Mesothelial cell of epicardium (in vitro differentiated cells): ENCODE results near the gene TLE6. TPM values are rescaled to one million over a fixed set of nuclear protein-coding genes. Genes with fewer than 3 reads are reported as not detected.

Source experiments
- DNase-seq, 2 experiments: peaks; one replicate each; pipeline ENCODE4 v3.0.0; 2021; ENCODE audit warnings: low spot score in 2 of 2; ENCODE audit not compliant: unreplicated experiment in 2 of 2
- H3K27ac Mint-ChIP-seq: 2 replicates; pipeline ENCODE4 v1.8.0; 2021; ENCODE audit warnings: mixed read lengths
- H3K27me3 Mint-ChIP-seq: 2 replicates; pipeline ENCODE4 v1.8.0; 2021; ENCODE audit warnings: low read depth, mixed read lengths
- H3K36me3 Mint-ChIP-seq: 2 replicates; pipeline ENCODE4 v1.8.0; 2021; ENCODE audit warnings: mixed read lengths
- H3K4me1 Mint-ChIP-seq: 2 replicates; pipeline ENCODE4 v1.8.0; 2021; ENCODE audit warnings: mixed read lengths
- H3K4me3 Mint-ChIP-seq: 2 replicates; pipeline ENCODE4 v1.8.0; 2021; ENCODE audit warnings: mild to moderate bottlenecking, moderate library complexity, mixed read lengths
- H3K9me3 Mint-ChIP-seq: 2 replicates; pipeline ENCODE4 v1.8.0; 2021; ENCODE audit warnings: mixed read lengths
- CTCF ChIP-seq: fragments of 200-600 bp; sonication (generic); IDR thresholded peaks from one replicate; pipeline ENCODE4 v1.5.0; 2021; ENCODE audit warnings: antibody characterized with exemption; ENCODE audit not compliant: unreplicated experiment
- total RNA-seq: library from RNA; stranded (reverse); gene quantifications from 3 replicates; pipeline ENCODE4 v1.2.1, GENCODE V29; 2021

Gene TLE6
- total RNA-seq, 1 donor from 2014 or later, result 6.9 TPM

GRCh38 chr19:3020321-3020960, 43.1 kb downstream of the TLE6 start:
- no peaks in the 10 kb centered on the region for H3K9me3 Mint-ChIP-seq
- no peak for DNase-seq
- H3K27me3 Mint-ChIP-seq, result peaks cover 2% of the 10 kb centered on the region
- no peak overlapping the region for H3K4me3 Mint-ChIP-seq
- no peak overlapping the region for H3K27ac Mint-ChIP-seq
- H3K4me1 Mint-ChIP-seq, result peaks cover 14% of the 10 kb centered on the region
- no peak for TF ChIP-seq CTCF
- peaks cover 13% of the 10 kb centered on the region for H3K36me3 Mint-ChIP-seq

DNA sequence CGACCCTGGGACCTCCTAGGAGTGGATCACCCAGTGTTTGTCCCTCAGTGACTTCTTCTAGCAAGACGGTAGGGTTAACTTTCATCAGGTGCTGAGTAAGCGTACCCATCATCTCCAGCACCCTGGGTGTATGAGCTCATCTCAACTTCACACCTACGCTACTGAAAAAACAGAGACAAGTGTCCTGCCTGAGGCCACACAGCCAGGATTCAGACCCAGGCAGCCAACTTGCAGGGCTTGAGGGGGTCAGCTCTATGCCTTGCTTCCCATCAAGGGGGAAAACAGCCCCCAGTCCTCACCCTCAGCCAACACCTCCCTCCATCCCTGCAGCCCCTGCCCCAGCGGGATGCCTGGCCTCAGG, 47.1 kb downstream of the TLE6 start:
- Mint-ChIP-seq H3K4me3 (peak overlapping the region; percentile 44), H3K36me3 (peaks cover 16% of the 10 kb centered on the region), H3K27me3 (peaks cover 3% of the 10 kb centered on the region), H3K4me1 (peaks cover 21% of the 10 kb centered on the region), H3K9me3 (no peaks in the 10 kb centered on the region), H3K27ac (no peak overlapping the region)
- no peak for DNase-seq
- TF ChIP-seq CTCF, result no peak

DNA sequence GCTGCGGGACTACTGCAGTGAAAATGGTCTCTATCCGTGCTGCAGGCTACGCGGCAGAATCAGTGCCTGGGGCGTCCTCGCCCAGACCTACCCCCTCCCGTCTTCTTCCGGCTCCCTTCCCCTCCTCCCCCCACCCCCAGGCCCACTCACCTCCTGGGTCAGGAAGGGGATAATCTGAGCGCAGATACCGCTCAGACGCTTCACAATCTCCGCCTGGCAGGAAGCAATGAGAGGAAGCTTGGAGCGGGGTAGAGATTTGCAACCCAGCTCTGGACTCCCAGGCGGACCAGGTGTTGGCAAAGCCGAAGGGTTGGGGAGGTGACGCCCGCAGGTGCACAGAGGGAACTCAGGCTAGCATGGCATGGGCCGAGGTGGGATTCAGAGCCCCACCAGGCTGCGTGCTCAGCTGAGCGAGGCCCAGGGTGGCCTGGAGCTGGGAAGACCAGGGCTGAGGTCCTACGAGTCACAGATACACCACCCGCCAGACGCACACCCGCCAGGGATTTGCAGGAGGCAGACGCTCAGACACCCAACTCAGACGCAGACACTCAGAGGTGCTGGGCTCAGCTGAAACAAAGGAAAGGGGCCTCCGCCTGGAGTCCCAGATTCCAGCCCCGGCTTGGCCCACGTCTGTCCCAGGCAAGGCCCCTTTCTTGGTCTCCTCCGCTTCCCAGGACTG, 47.6 kb downstream of the TLE6 start:
- Mint-ChIP-seq H3K9me3 (no peaks in the 10 kb centered on the region), H3K36me3 (peaks cover 12% of the 10 kb centered on the region), H3K4me1 (peaks cover 21% of the 10 kb centered on the region), H3K4me3 (peak overlapping the region; percentile 46), H3K27ac (no peak overlapping the region), H3K27me3 (peaks cover 6% of the 10 kb centered on the region)
- no peak for DNase-seq
- TF ChIP-seq CTCF, result no peak

DNA sequence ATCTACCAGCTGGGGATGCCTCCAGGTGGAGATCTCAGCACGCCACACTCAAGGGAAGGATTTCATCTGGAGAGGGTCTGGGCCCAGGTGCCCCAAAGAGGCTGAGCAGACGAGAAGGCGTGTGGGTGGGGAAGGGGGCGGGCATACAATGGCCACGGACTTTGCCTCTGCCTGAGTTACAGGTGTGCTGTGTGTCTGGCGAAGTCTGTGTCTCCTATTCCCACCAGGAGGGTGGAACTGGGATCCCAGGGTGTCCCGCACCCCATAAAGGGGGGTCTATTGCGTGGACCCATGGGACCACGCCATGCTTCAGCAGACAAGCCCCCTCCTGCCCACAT, 48.2 kb downstream of the TLE6 start:
- no peak for DNase-seq
- Mint-ChIP-seq H3K9me3 (no peaks in the 10 kb centered on the region), H3K27ac (no peak overlapping the region), H3K4me1 (peaks cover 20% of the 10 kb centered on the region), H3K4me3 (peak overlapping the region; percentile 46), H3K36me3 (peaks cover 12% of the 10 kb centered on the region), H3K27me3 (peaks cover 11% of the 10 kb centered on the region)
- no peak for TF ChIP-seq CTCF

- TF ChIP-seq CTCF, result no peak
- Mint-ChIP-seq H3K4me1 (peaks cover 19% of the 10 kb centered on the region), H3K4me3 (no peak overlapping the region), H3K36me3 (peaks cover 12% of the 10 kb centered on the region), H3K27me3 (peaks cover 20% of the 10 kb centered on the region), H3K27ac (no peak overlapping the region), H3K9me3 (no peaks in the 10 kb centered on the region)
- no peak for DNase-seq
These were observed 49.4 kb downstream of the TLE6 start for GRCh38 chr19:3026768-3027167.
